Mesendoderm (in vitro differentiated cells): ENCODE results near the gene PNMA8A.

Experiments used
- DNase-seq: peaks from one replicate; pipeline ENCODE4 v3.0.0; 2013
- H2AK5ac ChIP-seq: 2 replicates; pipeline ENCODE4 v1.6.1; 2013; ENCODE audit warnings: low read length, inconsistent platforms
- H2BK120ac ChIP-seq: 2 replicates; pipeline ENCODE4 v1.6.1; 2013; ENCODE audit warnings: low read depth, mild to moderate bottlenecking, low read length, moderate library complexity, mixed read lengths
- H2BK15ac ChIP-seq: replicated peaks from 2 replicates; pipeline ENCODE4 v1.6.1; 2013; ENCODE audit warnings: low read depth, mild to moderate bottlenecking, moderate library complexity
- H2BK5ac ChIP-seq: 2 replicates; pipeline ENCODE4 v1.6.1; 2013; ENCODE audit warnings: low read length, inconsistent platforms
- H3K18ac ChIP-seq: 2 replicates; pipeline ENCODE4 v1.6.1; 2013; ENCODE audit warnings: mild to moderate bottlenecking, low read length, mixed read lengths
- H3K23ac ChIP-seq: one replicate; pipeline ENCODE4 v1.6.1; 2013; ENCODE audit warnings: low read length
- H3K27ac ChIP-seq: 2 replicates; pipeline ENCODE4 v1.5.1; 2013; ENCODE audit warnings: low read depth, mild to moderate bottlenecking, inconsistent platforms, low read length, moderate library complexity
- H3K27me3 ChIP-seq: 2 replicates; pipeline ENCODE4 v1.6.1; 2013; ENCODE audit warnings: low read length, control low read depth, mild to moderate bottlenecking, inconsistent platforms; ENCODE audit not compliant: insufficient read depth, poor library complexity
- H3K36me3 ChIP-seq: 2 replicates; pipeline ENCODE4 v1.6.1; 2013; ENCODE audit warnings: low read length, inconsistent platforms; ENCODE audit not compliant: control insufficient read depth, insufficient read depth
- H3K4ac ChIP-seq: one replicate; pipeline ENCODE4 v1.6.1; 2013; ENCODE audit warnings: low read depth, mild to moderate bottlenecking, low read length, moderate library complexity
- H3K4me1 ChIP-seq: 2 replicates; pipeline ENCODE4 v1.6.1; 2013; ENCODE audit warnings: low read depth, low read length, inconsistent platforms; ENCODE audit not compliant: control insufficient read depth
- H3K4me2 ChIP-seq: 2 replicates; pipeline ENCODE4 v1.6.1; 2013; ENCODE audit warnings: low read length
- H3K4me3 ChIP-seq: 2 replicates; pipeline ENCODE4 v1.5.1; 2013; ENCODE audit warnings: mild to moderate bottlenecking, low read length
- H3K56ac ChIP-seq: one replicate; pipeline ENCODE4 v1.6.1; 2013; ENCODE audit warnings: low read length
- H3K79me1 ChIP-seq: 2 replicates; pipeline ENCODE4 v1.6.1; 2013; ENCODE audit warnings: low read length, inconsistent platforms
- H3K79me2 ChIP-seq: 2 replicates; pipeline ENCODE4 v1.6.1; 2013; ENCODE audit warnings: mild to moderate bottlenecking, low read length; ENCODE audit not compliant: control insufficient read depth, insufficient read depth
- H3K9ac ChIP-seq: 2 replicates; pipeline ENCODE4 v1.6.1; 2013; ENCODE audit warnings: low read length, inconsistent platforms
- H4K5ac ChIP-seq: one replicate; pipeline ENCODE4 v1.6.1; 2013; ENCODE audit warnings: low read length
- H4K8ac ChIP-seq: one replicate; pipeline ENCODE4 v1.6.1; 2013; ENCODE audit warnings: low read depth, mild to moderate bottlenecking, control low read depth, low read length, moderate library complexity
- WGBS: extraction: QIAGEN DNeasy Blood & Tissue Kit; methylation state at CpG from one replicate; pipeline ENCODE4 v1.1.7; 2013; ENCODE audit warnings: low lambda C conversion rate, missing lambda C conversion rate; ENCODE audit not compliant: insufficient coverage; ENCODE audit errors: extremely low coverage; 5-methylcytosine and 5-hydroxymethylcytosine counted together

The PNMA8A gene

GRCh38 chr19:46490774-46491173 is 19.4 kb upstream of the PNMA8A start:
- no peak overlapping the region for H3K9ac ChIP-seq
- H2BK5ac ChIP-seq: no peak overlapping the region
- H2BK15ac ChIP-seq: no peak overlapping the region
- H3K56ac ChIP-seq: no peak overlapping the region
- no peaks in the 10 kb centered on the region for H3K79me2 ChIP-seq
- H2AK5ac ChIP-seq: no peak overlapping the region
- no peak overlapping the region for H3K23ac ChIP-seq
- H3K36me3 ChIP-seq: no peaks in the 10 kb centered on the region
- no peak overlapping the region for H3K27ac ChIP-seq
- H3K27me3 ChIP-seq: peaks cover 50% of the 10 kb centered on the region
- H3K4ac ChIP-seq: no peak overlapping the region
- no peak overlapping the region for H3K4me3 ChIP-seq
- H3K4me1 ChIP-seq: no peaks in the 10 kb centered on the region
- WGBS: no CpG with 5 or more reads among the region's 9 CpGs
- H3K4me2 ChIP-seq: no peak overlapping the region
- no peaks in the 10 kb centered on the region for H3K79me1 ChIP-seq
- no peak overlapping the region for H4K5ac ChIP-seq
- H3K18ac ChIP-seq: no peak overlapping the region
- H2BK120ac ChIP-seq: no peak overlapping the region
- DNase-seq: no peak
- no peak overlapping the region for H4K8ac ChIP-seq

GRCh38 chr19:46489445-46490272 is 18.3 kb upstream of the PNMA8A start:
- no peaks in the 10 kb centered on the region for H3K79me2 ChIP-seq
- peak; percentile 80 for DNase-seq
- peak overlapping the region; percentile 40 for H3K56ac ChIP-seq
- no peak overlapping the region for H2AK5ac ChIP-seq
- H3K4me1 ChIP-seq: no peaks in the 10 kb centered on the region
- H3K79me1 ChIP-seq: no peaks in the 10 kb centered on the region
- no peak overlapping the region for H4K5ac ChIP-seq
- no CpG with 5 or more reads among the region's 52 CpGs for WGBS
- H3K27me3 ChIP-seq: peaks cover 46% of the 10 kb centered on the region
- no peak overlapping the region for H3K27ac ChIP-seq
- no peak overlapping the region for H3K4me3 ChIP-seq
- H2BK120ac ChIP-seq: no peak overlapping the region
- H3K4ac ChIP-seq: no peak overlapping the region
- peak overlapping the region; percentile 66 for H3K4me2 ChIP-seq
- H3K18ac ChIP-seq: no peak overlapping the region
- H3K23ac ChIP-seq: no peak overlapping the region
- no peak overlapping the region for H3K9ac ChIP-seq
- H4K8ac ChIP-seq: no peak overlapping the region
- H2BK15ac ChIP-seq: no peak overlapping the region
- H3K36me3 ChIP-seq: no peaks in the 10 kb centered on the region
- H2BK5ac ChIP-seq: no peak overlapping the region

GRCh38 chr19:46488551-46488950 is 17.2 kb upstream of the PNMA8A start:
- WGBS: no CpG with 5 or more reads among the region's 11 CpGs
- Histone ChIP-seq H3K27me3 (peaks cover 35% of the 10 kb centered on the region), H2BK120ac (no peak overlapping the region), H4K8ac (no peak overlapping the region), H3K79me1 (no peaks in the 10 kb centered on the region), H2BK15ac (no peak overlapping the region), H2AK5ac (no peak overlapping the region), H3K23ac (no peak overlapping the region), H3K9ac (no peak overlapping the region), H3K4me2 (no peak overlapping the region), H3K79me2 (no peaks in the 10 kb centered on the region), H4K5ac (no peak overlapping the region), H3K18ac (no peak overlapping the region), H3K36me3 (no peaks in the 10 kb centered on the region), H3K4me3 (no peak overlapping the region), H3K4me1 (no peaks in the 10 kb centered on the region), H2BK5ac (no peak overlapping the region), H3K27ac (no peak overlapping the region), H3K4ac (no peak overlapping the region), H3K56ac (no peak overlapping the region)
- no peak for DNase-seq

GRCh38 chr19:46487802-46488445 is 16.6 kb upstream of the PNMA8A start:
- Histone ChIP-seq H4K8ac (no peak overlapping the region), H3K56ac (peak overlapping the region; percentile 62), H3K27ac (no peak overlapping the region), H2BK15ac (no peak overlapping the region), H3K36me3 (no peaks in the 10 kb centered on the region), H3K79me1 (no peaks in the 10 kb centered on the region), H3K4ac (no peak overlapping the region), H3K4me1 (no peaks in the 10 kb centered on the region), H3K79me2 (no peaks in the 10 kb centered on the region), H2AK5ac (no peak overlapping the region), H3K23ac (no peak overlapping the region), H3K18ac (no peak overlapping the region), H3K9ac (peak overlapping the region; percentile 47), H3K4me2 (peak overlapping the region; percentile 54), H2BK5ac (no peak overlapping the region), H3K27me3 (peaks cover 30% of the 10 kb centered on the region), H3K4me3 (no peak overlapping the region), H4K5ac (no peak overlapping the region), H2BK120ac (no peak overlapping the region)
- WGBS: no CpG with 5 or more reads among the region's 38 CpGs
- peak; percentile 72 for DNase-seq

- no peak overlapping the region for H3K4me3 ChIP-seq
- H2BK120ac ChIP-seq: no peak overlapping the region
- H3K18ac ChIP-seq: no peak overlapping the region
- H3K79me2 ChIP-seq: no peaks in the 10 kb centered on the region
- H3K36me3 ChIP-seq: no peaks in the 10 kb centered on the region
- no peak overlapping the region for H2BK5ac ChIP-seq
- no peak overlapping the region for H4K5ac ChIP-seq
- no peaks in the 10 kb centered on the region for H3K4me1 ChIP-seq
- H2AK5ac ChIP-seq: no peak overlapping the region
- no peak overlapping the region for H3K4ac ChIP-seq
- no CpG with 5 or more reads among the region's 19 CpGs for WGBS
- peak overlapping the region; percentile 62 for H3K56ac ChIP-seq
- no peak overlapping the region for H3K23ac ChIP-seq
- peaks cover 25% of the 10 kb centered on the region for H3K27me3 ChIP-seq
- H2BK15ac ChIP-seq: no peak overlapping the region
- DNase-seq: no peak
- no peaks in the 10 kb centered on the region for H3K79me1 ChIP-seq
- H4K8ac ChIP-seq: no peak overlapping the region
- no peak overlapping the region for H3K27ac ChIP-seq
- peak overlapping the region; percentile 54 for H3K4me2 ChIP-seq
- H3K9ac ChIP-seq: peak overlapping the region; percentile 47
Measured at GRCh38 chr19:46487178-46487801, 15.9 kb upstream of the PNMA8A start.
